ENCODE measurements around the gene NBPF4.
"Not testable (repeated sequence)": the region's sequence is repeated elsewhere in the genome, so short reads cannot be mapped to it uniquely, and the experiment has no call there.

DNA sequence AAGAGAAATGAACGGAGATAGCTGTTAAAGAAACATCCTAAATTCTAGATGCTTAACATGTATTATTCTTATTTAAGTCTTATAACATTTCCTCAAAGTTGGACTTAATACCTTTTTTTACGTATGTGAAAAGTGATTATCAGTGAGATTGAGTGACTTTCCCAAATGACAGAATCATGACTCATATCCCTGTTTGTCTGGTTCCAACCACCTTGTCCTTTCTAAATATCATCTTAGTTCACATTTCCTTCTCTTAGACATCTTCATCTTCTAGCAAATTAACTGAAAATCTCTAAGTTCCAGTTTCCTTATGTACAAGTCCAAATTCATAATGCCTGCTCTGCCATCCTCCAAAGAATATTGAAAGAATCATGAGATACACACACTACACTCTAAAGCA lies 26.9 kb downstream of the NBPF4 start:
- TF ChIP-seq YY1 (IDR thresholded peaks at IDR 0.05; ENCODE audit: insufficient read depth, insufficient read length); SUZ12 (IDR thresholded peaks at IDR 0.05; ENCODE audit: extremely low read depth, insufficient read depth, insufficient read length): not testable (repeated sequence)

Measured in NT2/D1 (cell line).